OCI-LY1 (cell line): Measurements from ENCODE around the gene CTSK.

Source experiments
- EZH2 ChIP-seq: fragments of 200-600 bp; sonication (generic), shearing (Covaris generic); IDR thresholded peaks from 2 replicates; pipeline ENCODE4 v1.8.0; 2017; ENCODE audit warnings: borderline replicate concordance, mixed run types, mild to moderate bottlenecking, antibody characterized with exemption, low read length, moderate library complexity, mixed read lengths
- TF ChIP-seq, protein P1 (sequence below): fragments of 200-600 bp; sonication (generic), shearing (Covaris generic); IDR thresholded peaks from 2 replicates; pipeline ENCODE4 v1.5.1; 2017; ENCODE audit warnings: mild to moderate bottlenecking, antibody characterized with exemption, low read length, moderate library complexity, mixed read lengths

DNA sequence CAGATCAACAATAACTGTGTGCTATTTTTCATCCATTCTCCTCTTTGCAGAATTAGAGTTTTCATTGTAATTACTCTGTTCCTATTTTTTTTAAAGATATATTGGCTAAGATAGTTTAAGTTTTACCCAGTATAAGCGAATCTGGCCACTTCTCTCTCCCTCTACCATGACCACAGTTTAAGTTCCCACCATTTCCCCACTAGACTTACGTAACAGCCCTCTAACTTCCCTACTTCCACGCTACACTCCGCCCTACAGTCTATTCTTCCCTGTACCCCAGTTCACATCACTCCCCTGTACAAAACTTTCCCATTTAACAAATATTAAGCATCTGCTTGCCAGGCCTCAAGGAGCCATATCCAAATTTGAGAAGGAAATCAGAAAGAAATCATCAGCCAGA is 16.5 kb downstream of the CTSK start:
- TF ChIP-seq, protein P1, sequence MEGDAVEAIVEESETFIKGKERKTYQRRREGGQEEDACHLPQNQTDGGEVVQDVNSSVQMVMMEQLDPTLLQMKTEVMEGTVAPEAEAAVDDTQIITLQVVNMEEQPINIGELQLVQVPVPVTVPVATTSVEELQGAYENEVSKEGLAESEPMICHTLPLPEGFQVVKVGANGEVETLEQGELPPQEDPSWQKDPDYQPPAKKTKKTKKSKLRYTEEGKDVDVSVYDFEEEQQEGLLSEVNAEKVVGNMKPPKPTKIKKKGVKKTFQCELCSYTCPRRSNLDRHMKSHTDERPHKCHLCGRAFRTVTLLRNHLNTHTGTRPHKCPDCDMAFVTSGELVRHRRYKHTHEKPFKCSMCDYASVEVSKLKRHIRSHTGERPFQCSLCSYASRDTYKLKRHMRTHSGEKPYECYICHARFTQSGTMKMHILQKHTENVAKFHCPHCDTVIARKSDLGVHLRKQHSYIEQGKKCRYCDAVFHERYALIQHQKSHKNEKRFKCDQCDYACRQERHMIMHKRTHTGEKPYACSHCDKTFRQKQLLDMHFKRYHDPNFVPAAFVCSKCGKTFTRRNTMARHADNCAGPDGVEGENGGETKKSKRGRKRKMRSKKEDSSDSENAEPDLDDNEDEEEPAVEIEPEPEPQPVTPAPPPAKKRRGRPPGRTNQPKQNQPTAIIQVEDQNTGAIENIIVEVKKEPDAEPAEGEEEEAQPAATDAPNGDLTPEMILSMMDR = no peak
- TF ChIP-seq EZH2 = no peak
